Mucosa of rectum (tissue), 2 donors: Measurements from ENCODE around the gene CXCL11.
"Not testable (repeated sequence)": the region's sequence is repeated elsewhere in the genome, so short reads cannot be mapped to it uniquely, and the experiment has no call there.

Experiments used
- H3K27ac ChIP-seq, 2 donors: one replicate each; pipeline ENCODE4 v1.7.0; 2013; ENCODE audit warnings: inconsistent platforms in 2 of 2, low read depth in 2 of 2, low read length in 2 of 2
- H3K27me3 ChIP-seq, 2 donors: one replicate each; pipeline ENCODE4 v1.7.0; 2013; ENCODE audit warnings: low read length in 2 of 2; ENCODE audit not compliant: control insufficient read depth in 2 of 2, insufficient read depth in 2 of 2
- H3K36me3 ChIP-seq, 2 donors: one replicate each; pipeline ENCODE4 v1.7.0; 2013; ENCODE audit warnings: low read length in 2 of 2; ENCODE audit not compliant: control insufficient read depth in 2 of 2, insufficient read depth in 2 of 2
- H3K4me1 ChIP-seq, 2 donors: one replicate each; pipeline ENCODE4 v1.7.0; 2013; ENCODE audit warnings: low read length in 2 of 2, mild to moderate bottlenecking in 1 of 2; ENCODE audit not compliant: control insufficient read depth in 2 of 2, insufficient read depth in 2 of 2
- H3K4me3 ChIP-seq, 2 donors: one replicate each; pipeline ENCODE4 v1.7.0; 2013; ENCODE audit warnings: low read length in 2 of 2
- H3K9ac ChIP-seq, 2 donors: one replicate each; pipeline ENCODE4 v1.7.0; 2013; ENCODE audit warnings: low read length in 2 of 2, low read depth in 1 of 2, mild to moderate bottlenecking in 1 of 2
- H3K9me3 ChIP-seq, 2 donors: one replicate each; pipeline ENCODE4 v1.7.0; 2013; ENCODE audit warnings: low read length in 2 of 2; ENCODE audit not compliant: control insufficient read depth in 2 of 2
- donor health status: healthy.
- donor health status: Normal muscosa, but diverticular disease.

CXCL11 gene

DNA sequence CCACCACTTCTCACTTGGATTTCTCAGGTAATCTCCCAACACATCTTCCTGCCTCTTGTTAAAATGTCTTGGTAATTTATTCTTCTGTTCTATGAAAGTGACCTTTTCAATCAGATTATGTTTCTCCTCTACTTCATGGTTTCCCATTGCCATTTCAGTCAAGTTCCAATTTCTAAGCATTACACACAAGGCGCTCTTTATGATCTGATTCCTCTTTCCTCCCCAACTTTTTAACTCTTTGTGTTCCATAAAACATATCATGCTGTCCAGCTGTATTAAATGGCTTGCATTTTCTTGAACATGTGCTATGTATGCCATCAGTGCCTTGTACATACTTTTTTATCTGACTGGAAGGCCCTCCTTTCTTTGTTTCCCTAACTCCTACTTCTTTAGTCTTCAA is 25.6 kb upstream of the CXCL11 start:
- no peak overlapping the region for H3K27ac ChIP-seq
- H3K27me3 ChIP-seq, result no peaks in the 10 kb centered on the region
- H3K4me1 ChIP-seq, result no peaks in the 10 kb centered on the region
- H3K9ac ChIP-seq, result no peak overlapping the region
- no peaks in the 10 kb centered on the region for H3K36me3 ChIP-seq
- H3K9me3 ChIP-seq, result no peaks in the 10 kb centered on the region
- no peak overlapping the region for H3K4me3 ChIP-seq

- Histone ChIP-seq H3K4me1 (no peaks in the 10 kb centered on the region), H3K9me3 (no peaks in the 10 kb centered on the region), H3K9ac (no peak overlapping the region), H3K27me3 (no peaks in the 10 kb centered on the region), H3K36me3 (no peaks in the 10 kb centered on the region), H3K4me3 (no peak overlapping the region), H3K27ac (no peak overlapping the region)
Observed at GRCh38 chr4:76060506-76060905, 24.6 kb upstream of the CXCL11 start.

DNA sequence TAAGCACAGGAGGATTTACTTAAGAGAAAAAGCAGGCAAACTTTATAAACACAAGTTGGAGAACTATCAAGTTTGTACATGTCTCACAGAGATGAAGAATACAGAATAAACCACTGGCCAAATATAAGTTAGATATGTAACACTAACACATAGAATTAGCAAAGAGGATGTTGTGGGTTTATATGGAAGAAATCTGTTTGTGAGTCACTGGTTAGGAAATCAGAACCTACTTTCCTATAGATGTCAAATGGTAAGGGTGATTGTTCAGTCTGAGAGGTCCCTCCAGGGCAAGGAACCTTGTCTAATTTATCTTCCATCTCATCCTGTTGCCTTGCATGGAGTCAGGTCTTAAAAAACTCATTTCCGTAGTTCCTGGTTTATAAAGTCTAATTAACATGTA is 23.9 kb upstream of the CXCL11 start:
- H3K9ac ChIP-seq, result no peak overlapping the region
- no peak overlapping the region for H3K27ac ChIP-seq

GRCh38 chr4:76058888-76059426 is 23.1 kb upstream of the CXCL11 start:
- no peaks in the 10 kb centered on the region for H3K36me3 ChIP-seq
- H3K9me3 ChIP-seq, result no peaks in the 10 kb centered on the region
- no peak overlapping the region for H3K27ac ChIP-seq
- H3K9ac ChIP-seq, result no peak overlapping the region
- H3K4me3 ChIP-seq, result no peak overlapping the region
- no peaks in the 10 kb centered on the region for H3K27me3 ChIP-seq
- peaks cover 0 to 5% of the 10 kb centered on the region in 2 donors for H3K4me1 ChIP-seq

More for the DNA sequence above, 23.9 kb upstream of the CXCL11 start:
- no peaks in the 10 kb centered on the region for H3K9me3 ChIP-seq
- no peak overlapping the region for H3K4me3 ChIP-seq
- no peaks in the 10 kb centered on the region for H3K27me3 ChIP-seq
- H3K4me1 ChIP-seq, result peaks cover 0 to 3% of the 10 kb centered on the region in 2 donors
- no peaks in the 10 kb centered on the region for H3K36me3 ChIP-seq

DNA sequence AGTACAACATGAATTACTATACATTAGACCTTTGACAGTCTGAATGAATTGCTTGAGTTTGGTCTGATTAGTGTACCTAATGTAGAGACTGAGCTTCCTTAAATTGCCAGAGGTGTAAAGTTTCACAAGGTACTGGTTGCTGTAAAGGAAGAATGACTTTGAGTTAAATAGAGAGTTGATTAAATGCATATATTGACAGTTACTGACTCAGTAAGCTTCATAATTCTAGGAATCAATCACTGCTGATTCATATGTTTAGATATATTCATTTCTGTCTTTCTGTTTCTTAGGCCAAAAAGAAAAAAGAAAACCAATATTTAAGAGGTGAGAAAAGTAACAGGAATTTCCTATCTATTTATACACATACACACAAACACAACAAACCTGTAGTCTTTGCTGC is 22.4 kb upstream of the CXCL11 start:
- Histone ChIP-seq H3K9me3 (no peaks in the 10 kb centered on the region), H3K4me1 (peaks cover 0 to 5% of the 10 kb centered on the region in 2 donors), H3K36me3 (no peaks in the 10 kb centered on the region), H3K27ac (no peak overlapping the region), H3K4me3 (no peak overlapping the region), H3K9ac (no peak overlapping the region), H3K27me3 (no peaks in the 10 kb centered on the region)

DNA sequence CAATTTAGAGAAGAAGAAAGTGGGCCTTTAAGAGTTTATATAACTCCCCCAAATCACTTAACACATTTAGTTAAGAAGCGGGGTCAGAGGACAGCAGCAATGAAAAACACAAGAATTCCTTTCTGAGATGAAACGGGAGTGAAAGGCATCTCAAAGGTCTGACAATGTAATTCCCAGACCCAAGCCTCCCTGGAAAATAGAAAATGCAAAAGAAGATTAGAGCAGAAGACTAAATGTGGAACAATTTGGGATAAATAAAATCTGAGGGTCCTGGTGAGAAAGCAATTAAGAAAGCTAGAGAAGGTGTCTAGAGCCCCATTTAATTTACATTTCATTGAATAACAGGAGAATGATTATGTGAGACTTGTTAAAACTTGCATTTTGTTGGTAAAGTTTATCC is 19.6 kb upstream of the CXCL11 start:
- Histone ChIP-seq H3K4me3 (no peak overlapping the region), H3K27ac (no peak overlapping the region), H3K9ac (no peak overlapping the region), H3K27me3 (no peaks in the 10 kb centered on the region), H3K36me3 (no peaks in the 10 kb centered on the region), H3K4me1 (peaks cover 0 to 5% of the 10 kb centered on the region in 2 donors), H3K9me3 (no peaks in the 10 kb centered on the region)

- Histone ChIP-seq H3K36me3 (no peaks in the 10 kb centered on the region), H3K9me3 (no peaks in the 10 kb centered on the region), H3K27ac (peak overlapping the region in 1 of 2 donors; percentile 17), H3K4me1 (peaks cover 0 to 5% of the 10 kb centered on the region in 2 donors), H3K9ac (no peak overlapping the region), H3K27me3 (no peaks in the 10 kb centered on the region), H3K4me3 (no peak overlapping the region)
Observed at GRCh38 chr4:76055016-76055415, 19.1 kb upstream of the CXCL11 start.

GRCh38 chr4:76053730-76054129 is 17.9 kb upstream of the CXCL11 start:
- H3K4me1 ChIP-seq, result peaks cover 0 to 5% of the 10 kb centered on the region in 2 donors
- H3K9ac ChIP-seq, result no peak overlapping the region
- no peaks in the 10 kb centered on the region for H3K36me3 ChIP-seq
- H3K4me3 ChIP-seq, result no peak overlapping the region
- no peaks in the 10 kb centered on the region for H3K9me3 ChIP-seq
- H3K27me3 ChIP-seq, result no peaks in the 10 kb centered on the region
- H3K27ac ChIP-seq, result no peak overlapping the region

DNA sequence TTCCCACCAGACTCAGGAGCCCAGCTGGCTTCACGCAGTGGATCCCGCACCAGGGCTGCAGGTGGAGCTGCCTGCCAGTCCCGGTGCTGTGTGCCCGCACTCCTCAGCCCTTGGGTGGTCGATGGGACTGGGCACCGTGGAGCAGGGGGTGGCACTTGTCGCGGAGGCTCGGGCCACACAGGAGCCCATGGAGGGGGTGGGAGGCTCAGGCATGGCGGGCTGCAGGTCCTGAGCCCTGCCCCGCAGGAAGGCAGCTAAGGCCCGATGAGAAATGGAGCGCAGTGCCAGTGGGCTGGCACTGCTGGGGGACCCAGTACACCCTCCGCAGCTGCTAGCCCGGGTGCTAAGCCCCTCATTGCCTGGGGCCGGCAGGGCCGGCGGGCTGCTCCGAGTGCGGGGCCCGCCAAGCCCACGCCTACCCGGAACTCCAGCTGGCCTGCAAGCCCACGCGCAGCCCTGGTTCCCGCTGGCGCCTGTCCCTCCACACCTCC is 14.7 kb upstream of the CXCL11 start:
- H3K4me3 ChIP-seq, H3K27ac ChIP-seq, H3K9me3 ChIP-seq, H3K36me3 ChIP-seq, H3K4me1 ChIP-seq, H3K9ac ChIP-seq, H3K27me3 ChIP-seq: not testable (repeated sequence)

DNA sequence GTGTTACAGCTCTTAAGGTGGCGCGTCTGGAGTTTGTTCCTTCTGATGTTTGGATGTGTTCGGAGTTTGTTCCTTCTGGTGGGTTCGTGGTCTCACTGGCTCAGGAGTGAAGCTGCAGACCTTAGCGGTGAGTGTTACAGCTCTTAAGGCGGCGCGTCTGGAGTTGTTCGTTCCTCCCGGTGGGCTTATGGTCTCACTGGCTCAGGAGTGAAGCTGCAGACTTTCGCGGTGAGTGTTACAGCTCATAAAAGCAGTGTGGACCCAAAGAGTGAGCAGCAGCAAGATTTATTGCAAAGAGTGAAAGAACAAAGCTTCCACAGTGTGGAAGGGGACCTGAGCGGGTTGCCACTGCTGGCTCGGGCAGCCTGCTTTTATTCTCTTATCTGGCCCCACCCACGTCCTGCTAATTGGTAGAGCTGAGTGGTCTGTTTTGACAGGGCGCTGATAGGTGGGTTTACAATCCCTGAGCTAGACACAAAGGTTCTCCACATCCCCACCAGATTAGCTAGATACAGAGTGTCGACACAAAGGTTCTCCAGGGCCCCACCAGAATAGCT is 14.1 kb upstream of the CXCL11 start:
- H3K27ac ChIP-seq, H3K36me3 ChIP-seq, H3K4me1 ChIP-seq, H3K9me3 ChIP-seq, H3K4me3 ChIP-seq, H3K9ac ChIP-seq, H3K27me3 ChIP-seq: not testable (repeated sequence)
